Stimulated activated CD4-positive, alpha-beta T cell treated with anti-CD3 and anti-CD28 coated beads, Interleukin-15, amount 100 ng/mL, for 1 hour (primary cell): Measurements from ENCODE around the gene SLX4IP.

ENCODE experiments used
- DNase-seq, 2 donors: peaks; one replicate each; pipeline ENCODE4 v3.0.0-alpha.2; 2020; ENCODE audit warnings: low read depth in 1 of 2, low spot score in 1 of 2

Gene SLX4IP

GRCh38 chr20:10519361-10520046 lies 84.4 kb downstream of the SLX4IP start:
- no peak for DNase-seq

DNA sequence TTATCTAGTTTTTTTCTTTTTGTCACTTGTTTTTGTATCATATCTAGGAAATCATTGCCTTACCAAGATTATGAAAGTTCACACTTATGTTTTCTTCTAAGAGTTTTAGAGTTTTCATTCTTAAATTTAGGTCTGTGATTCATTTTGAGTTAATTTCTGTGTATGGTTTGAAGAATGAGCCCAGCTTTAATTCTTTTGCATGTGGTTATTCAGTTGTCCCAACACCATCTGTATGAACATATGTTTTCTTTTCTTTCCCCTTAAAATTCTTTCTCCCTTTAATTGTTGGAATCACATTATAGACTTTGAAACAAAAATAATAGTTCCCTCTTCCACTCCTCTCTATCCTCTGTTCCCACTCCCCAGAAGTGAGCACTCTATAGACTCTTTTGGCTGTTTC lies 85.4 kb downstream of the SLX4IP start:
- DNase-seq, result no peak

DNA sequence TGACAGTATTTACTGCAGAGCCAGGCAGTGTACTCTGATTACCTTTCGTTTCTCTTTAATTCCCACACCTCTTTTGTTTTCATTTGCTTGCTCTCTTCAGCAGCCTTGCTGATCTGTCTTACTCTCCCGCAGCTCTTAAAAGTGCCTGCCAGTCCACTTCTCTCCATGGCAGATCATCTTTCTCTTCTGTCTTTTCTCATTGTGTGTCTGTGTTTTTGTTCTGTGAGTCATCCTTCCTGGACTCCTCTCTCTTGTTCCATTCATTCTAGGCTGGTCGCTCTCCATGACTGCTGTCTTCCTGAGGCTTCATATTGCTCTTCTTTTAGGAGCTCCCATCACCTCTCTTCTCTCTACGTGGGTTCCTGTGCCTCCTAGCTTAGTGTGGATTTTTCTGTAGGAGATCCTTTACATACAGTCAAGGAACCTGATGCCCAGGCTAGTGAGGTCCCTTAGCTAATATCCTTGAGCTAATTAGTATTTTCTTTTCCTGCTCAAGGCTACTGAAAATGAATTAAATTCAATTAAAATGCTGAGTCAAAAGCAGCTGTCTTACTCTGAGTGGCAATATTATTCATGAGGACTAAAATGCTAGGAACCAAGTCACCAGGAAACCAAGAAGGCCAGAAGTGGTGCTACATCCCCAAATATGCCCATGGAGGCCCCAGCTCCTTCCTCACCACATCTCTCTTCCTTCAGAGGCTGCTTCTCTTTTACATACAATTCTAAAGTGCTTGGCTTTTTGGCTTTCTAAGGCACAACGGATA lies 86.1 kb downstream of the SLX4IP start:
- no peak for DNase-seq

DNA sequence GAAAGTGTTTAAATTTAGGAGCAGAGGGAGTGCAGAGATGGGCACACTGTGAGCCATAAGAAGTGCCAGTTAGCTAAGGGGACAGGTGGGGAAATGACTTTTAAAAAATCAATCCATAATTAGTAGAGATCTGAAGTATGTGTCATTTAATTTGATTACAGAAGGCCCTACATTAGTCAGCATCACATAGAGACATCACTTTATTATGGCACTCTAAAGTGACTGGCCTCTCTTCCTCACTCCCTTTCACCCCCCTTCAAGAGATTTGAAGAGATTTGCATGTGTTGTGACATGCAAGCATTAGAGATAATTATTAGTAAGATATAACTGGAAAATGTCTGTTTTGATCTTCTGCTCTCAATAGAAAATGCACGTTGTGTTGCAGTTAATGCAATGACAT lies 86.7 kb downstream of the SLX4IP start:
- no peak for DNase-seq

GRCh38 chr20:10522328-10522727 lies 87.2 kb downstream of the SLX4IP start:
- no peak for DNase-seq

GRCh38 chr20:10523443-10523842 lies 88.3 kb downstream of the SLX4IP start:
- no peak for DNase-seq

DNA sequence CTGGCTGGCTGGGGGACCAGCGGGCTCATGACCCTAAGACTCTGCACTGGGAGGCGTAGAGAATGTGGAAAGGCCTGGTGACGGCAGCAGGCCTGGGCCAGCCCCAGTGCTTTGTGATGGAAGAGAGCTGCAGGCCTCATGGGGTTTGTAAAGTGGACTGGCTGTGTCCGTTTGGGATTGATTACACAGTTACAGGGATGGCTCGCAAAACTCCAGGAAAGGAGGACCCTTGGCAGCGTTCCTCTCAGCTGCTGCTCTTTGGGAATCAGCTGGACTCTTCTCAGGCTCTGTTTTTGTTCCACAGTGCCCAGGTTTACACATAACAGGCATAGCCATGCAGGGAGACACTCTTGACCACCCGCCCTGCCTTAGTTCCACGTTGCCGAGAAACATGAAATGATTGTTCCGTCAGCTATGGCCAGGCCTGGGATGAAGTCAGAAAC lies 89.0 kb downstream of the SLX4IP start:
- no peak for DNase-seq

DNA sequence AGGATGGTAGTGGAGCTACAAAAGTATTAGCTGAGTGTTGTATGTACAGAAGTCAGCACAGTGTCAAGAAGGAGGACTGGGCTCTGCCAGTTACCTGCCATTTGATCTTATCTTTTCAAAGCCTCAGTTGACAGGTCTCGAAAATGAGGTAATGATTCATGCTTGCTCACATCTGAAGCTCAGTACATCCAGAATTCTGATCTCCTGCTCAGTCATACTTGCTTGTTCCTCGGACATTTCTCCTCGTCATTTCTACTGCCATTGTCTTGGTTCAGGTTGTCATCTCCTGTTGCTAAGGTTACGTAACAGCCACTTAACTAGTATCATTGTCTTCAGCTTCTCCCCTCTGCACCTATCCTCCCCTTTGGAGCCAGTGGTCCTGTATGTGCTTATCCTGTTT lies 89.5 kb downstream of the SLX4IP start:
- no peak for DNase-seq

DNA sequence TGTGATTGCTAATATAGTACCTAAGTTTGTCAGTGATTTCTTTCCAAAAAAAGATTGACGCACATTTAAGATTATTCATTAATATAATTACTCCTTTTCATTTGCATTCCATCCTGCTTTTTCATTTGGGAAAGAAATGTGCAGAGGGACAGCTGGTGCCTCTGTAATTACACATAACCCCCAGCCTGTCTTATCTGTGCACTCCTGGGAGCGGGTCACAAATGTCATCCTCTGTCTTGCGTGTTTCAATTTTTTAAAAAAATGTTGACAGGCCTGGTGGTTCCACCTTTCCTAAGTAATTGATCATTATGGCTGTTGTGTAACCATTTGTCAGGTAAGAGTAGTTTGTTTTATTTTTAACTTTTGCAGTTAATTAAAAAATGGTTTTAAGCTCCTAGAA lies 92.7 kb downstream of the SLX4IP start:
- DNase-seq, result no peak

GRCh38 chr20:10530883-10531282 lies 95.8 kb downstream of the SLX4IP start:
- no peak for DNase-seq

DNA sequence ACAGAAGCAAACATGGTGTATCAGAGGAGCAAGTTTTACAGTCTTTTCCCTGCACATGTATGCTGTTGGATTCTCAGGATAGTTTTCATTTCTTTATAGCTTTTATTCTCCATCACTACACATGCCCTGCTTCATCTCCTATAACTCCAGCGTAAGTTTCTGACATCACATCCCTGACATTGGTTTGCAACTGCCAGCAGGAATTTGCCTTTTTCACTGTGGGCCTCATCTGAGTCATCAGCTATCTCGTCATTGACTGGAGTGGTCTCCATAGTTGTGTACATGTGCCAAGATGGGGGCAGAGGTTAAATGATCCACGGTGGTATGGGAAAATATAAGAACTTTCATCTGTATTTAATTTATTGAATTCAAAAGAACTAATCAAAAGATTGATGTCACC lies 96.7 kb downstream of the SLX4IP start:
- no peak for DNase-seq

DNA sequence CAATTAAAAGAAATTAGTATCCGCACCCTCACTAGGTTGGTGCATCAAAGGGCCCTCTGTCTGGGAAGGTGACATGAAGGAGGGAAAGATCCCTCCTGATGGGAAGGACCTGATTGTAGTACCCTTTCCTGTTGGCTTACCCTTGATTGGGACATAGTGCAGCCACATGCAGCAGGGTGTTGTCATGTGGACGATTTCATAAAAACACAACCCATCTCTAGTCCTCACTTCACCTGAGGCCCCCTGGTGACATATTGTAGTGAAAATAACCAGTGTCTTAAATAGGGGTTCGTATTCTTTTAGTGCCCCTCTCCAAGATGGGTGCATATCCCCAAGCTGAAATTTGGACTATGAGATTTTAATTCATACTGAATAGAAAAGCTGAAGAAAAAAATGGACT lies 97.3 kb downstream of the SLX4IP start:
- no peak for DNase-seq

DNA sequence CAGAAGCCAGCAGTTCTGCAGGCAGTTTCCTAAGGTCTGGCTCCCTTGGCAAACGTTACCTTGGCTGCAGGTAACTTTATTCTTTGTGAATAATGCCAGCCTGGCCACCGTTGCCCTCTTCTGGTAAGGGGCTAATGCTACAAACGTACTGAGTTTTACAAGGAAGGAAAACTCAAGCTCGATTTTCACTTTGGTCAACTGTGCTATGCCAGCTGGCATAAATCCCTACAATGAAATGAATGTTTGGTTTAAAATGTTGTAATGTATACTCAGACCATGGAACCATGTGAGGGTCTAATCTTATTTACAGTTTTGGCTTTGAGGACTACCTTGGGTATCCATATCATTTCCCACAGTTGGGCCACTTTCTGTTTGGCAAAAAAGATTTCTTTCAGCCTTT lies 101.4 kb downstream of the SLX4IP start:
- no peak for DNase-seq

GRCh38 chr20:10537850-10538480 lies 102.9 kb downstream of the SLX4IP start:
- DNase-seq, result no peak

GRCh38 chr20:10538768-10539167 lies 103.7 kb downstream of the SLX4IP start:
- no peak for DNase-seq

GRCh38 chr20:10539818-10540553 lies 104.9 kb downstream of the SLX4IP start:
- no peak for DNase-seq

DNA sequence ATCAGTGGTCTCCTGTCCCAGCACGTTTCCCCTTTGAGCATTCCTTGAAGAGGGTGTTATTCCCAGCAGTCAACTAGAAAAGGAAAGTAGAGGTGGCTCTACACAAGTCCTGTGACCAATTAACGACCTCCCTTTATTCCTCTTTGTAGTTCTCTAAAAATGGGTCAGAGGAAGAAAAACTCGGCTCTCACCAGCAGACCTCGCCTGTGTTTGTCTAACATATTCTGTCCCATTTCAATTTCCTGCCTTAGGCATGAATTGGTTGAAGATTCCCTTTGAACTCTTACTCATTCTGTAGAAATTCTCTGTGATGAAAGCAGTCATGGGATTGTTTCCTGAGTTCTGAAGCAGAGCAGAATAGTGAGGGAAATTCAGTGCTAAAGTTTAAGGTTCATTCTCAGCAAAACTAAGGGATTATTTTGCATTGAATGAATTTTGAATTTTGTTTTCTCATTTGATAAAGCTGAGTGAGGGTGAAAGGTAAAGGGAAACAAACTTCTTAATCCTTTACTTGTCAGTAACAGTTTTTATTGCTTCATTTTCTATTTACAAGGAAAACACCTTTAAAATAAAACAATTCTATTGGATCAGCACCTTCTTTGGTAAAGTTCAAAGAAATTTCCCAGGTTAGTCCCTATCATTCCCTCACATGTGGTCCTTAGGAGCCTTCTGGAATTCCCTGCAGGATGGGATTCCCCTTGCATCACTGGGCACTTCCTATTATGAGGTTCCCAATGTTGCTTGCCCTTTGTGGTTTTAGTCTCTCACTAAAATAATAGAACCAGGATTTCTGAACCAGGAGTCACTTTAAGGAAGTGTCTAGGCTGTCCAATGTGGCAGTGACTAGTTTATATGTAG lies 105.8 kb downstream of the SLX4IP start:
- no peak for DNase-seq

- no peak for DNase-seq
Observed at GRCh38 chr20:10541668-10542411, 106.7 kb downstream of the SLX4IP start.

GRCh38 chr20:10542442-10542841 lies 107.3 kb downstream of the SLX4IP start:
- no peak for DNase-seq

DNA sequence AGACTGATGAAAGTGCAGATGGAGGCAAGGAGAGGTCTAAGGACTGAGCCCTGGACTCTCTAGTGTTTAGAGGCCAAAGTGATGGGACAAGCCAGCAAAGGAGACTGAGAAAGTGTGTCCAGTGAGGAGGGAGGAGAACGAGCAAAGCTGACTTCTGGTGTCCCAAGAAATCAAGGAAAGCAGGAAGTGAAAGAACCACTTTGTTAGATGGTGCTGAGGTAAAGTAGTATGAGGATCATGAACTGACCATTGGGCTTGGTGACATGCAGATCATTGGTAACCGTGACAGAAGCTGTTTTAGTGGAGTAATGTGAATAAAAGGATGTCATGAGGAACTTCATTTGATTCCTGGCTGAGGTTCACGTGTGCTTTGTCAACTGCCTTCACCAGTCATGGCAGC lies 108.4 kb downstream of the SLX4IP start:
- DNase-seq, result no peak
